DOHH2 (cell line): Measurements from ENCODE around the gene POT1.

Experiments
- H3F3A ChIP-seq: fragments of 200-600 bp; sonication (generic), shearing (Covaris generic); 2 replicates; pipeline ENCODE4 v1.6.0; 2016; ENCODE audit warnings: antibody characterized with exemption, mild to moderate bottlenecking; ENCODE audit not compliant: control insufficient read depth, insufficient read depth
- H3K27ac ChIP-seq: fragments of 200-600 bp; sonication (generic); 2 replicates; pipeline ENCODE4 v1.5.1; 2014; ENCODE audit warnings: low read depth, mild to moderate bottlenecking, low read length, moderate library complexity
- H3K27me3 ChIP-seq: fragments of 200-600 bp; sonication (generic); 2 replicates; pipeline ENCODE4 v1.6.1; 2014; ENCODE audit warnings: mild to moderate bottlenecking, low read length, mixed read lengths; ENCODE audit not compliant: control insufficient read depth
- H3K36me3 ChIP-seq: fragments of 200-600 bp; sonication (generic); 2 replicates; pipeline ENCODE4 v1.6.1; 2014; ENCODE audit warnings: mild to moderate bottlenecking, low read length, moderate library complexity, mixed read lengths; ENCODE audit not compliant: control insufficient read depth
- H3K4me1 ChIP-seq: fragments of 200-600 bp; sonication (generic); 2 replicates; pipeline ENCODE4 v1.6.1; 2014; ENCODE audit warnings: mild to moderate bottlenecking, low read length, mixed read lengths; ENCODE audit not compliant: control insufficient read depth
- H3K4me2 ChIP-seq: fragments of 200-600 bp; sonication (generic); 2 replicates; pipeline ENCODE4 v1.6.0; 2014; ENCODE audit warnings: mild to moderate bottlenecking, low read length, moderate library complexity
- H3K4me3 ChIP-seq: fragments of 200-600 bp; sonication (generic); 2 replicates; pipeline ENCODE4 v1.5.1; 2014; ENCODE audit warnings: mild to moderate bottlenecking, low read length, mixed read lengths
- H3K79me2 ChIP-seq: fragments of 200-600 bp; sonication (generic); 2 replicates; pipeline ENCODE4 v1.6.1; 2014; ENCODE audit warnings: mild to moderate bottlenecking, low read length, mixed read lengths; ENCODE audit not compliant: control insufficient read depth
- H3K9me2 ChIP-seq: fragments of 200-600 bp; sonication (generic); replicated peaks from 2 replicates; pipeline ENCODE4 v1.6.1; 2014; ENCODE audit warnings: mild to moderate bottlenecking, low read length, mixed read lengths; ENCODE audit not compliant: control insufficient read depth
- H3K9me3 ChIP-seq: fragments of 200-600 bp; sonication (generic); 2 replicates; pipeline ENCODE4 v1.6.1; 2014; ENCODE audit warnings: antibody characterized with exemption, low read length, mixed read lengths; ENCODE audit not compliant: control insufficient read depth, insufficient read depth
- H4K20me1 ChIP-seq: fragments of 200-600 bp; sonication (generic); 2 replicates; pipeline ENCODE4 v1.6.0; 2014; ENCODE audit warnings: low read depth, mild to moderate bottlenecking, antibody characterized with exemption, low read length, moderate library complexity; ENCODE audit not compliant: control insufficient read depth, insufficient read depth
- EZH2phosphoT487 ChIP-seq: fragments of 200-600 bp; sonication (generic); IDR thresholded peaks from 2 replicates; pipeline ENCODE4 v1.6.1; 2017; ENCODE audit warnings: borderline replicate concordance, mild to moderate bottlenecking, antibody characterized with exemption, low read length, moderate library complexity, mixed read lengths
- TF ChIP-seq, protein P1 (sequence below): fragments of 200-600 bp; sonication (generic); IDR thresholded peaks from one replicate; pipeline ENCODE4 v1.5.1; 2014; ENCODE audit warnings: antibody characterized with exemption, mild to moderate bottlenecking, low read depth, low read length; ENCODE audit not compliant: poor library complexity, severe bottlenecking

POT1 gene

GRCh38 chr7:124799448-124799847 is 130.2 kb downstream of the POT1 start:
- Histone ChIP-seq H4K20me1 (no peaks in the 10 kb centered on the region), H3K79me2 (no peaks in the 10 kb centered on the region), H3K9me3 (no peaks in the 10 kb centered on the region), H3K4me1 (no peaks in the 10 kb centered on the region), H3F3A (no peaks in the 10 kb centered on the region), H3K27me3 (no peaks in the 10 kb centered on the region), H3K4me2 (no peak overlapping the region), H3K36me3 (no peaks in the 10 kb centered on the region), H3K4me3 (no peak overlapping the region), H3K27ac (no peak overlapping the region), H3K9me2 (no peaks in the 10 kb centered on the region)
- TF ChIP-seq, protein P1, sequence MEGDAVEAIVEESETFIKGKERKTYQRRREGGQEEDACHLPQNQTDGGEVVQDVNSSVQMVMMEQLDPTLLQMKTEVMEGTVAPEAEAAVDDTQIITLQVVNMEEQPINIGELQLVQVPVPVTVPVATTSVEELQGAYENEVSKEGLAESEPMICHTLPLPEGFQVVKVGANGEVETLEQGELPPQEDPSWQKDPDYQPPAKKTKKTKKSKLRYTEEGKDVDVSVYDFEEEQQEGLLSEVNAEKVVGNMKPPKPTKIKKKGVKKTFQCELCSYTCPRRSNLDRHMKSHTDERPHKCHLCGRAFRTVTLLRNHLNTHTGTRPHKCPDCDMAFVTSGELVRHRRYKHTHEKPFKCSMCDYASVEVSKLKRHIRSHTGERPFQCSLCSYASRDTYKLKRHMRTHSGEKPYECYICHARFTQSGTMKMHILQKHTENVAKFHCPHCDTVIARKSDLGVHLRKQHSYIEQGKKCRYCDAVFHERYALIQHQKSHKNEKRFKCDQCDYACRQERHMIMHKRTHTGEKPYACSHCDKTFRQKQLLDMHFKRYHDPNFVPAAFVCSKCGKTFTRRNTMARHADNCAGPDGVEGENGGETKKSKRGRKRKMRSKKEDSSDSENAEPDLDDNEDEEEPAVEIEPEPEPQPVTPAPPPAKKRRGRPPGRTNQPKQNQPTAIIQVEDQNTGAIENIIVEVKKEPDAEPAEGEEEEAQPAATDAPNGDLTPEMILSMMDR = no peak

GRCh38 chr7:124796771-124797170 is 132.9 kb downstream of the POT1 start:
- H3K4me2 ChIP-seq = no peak overlapping the region
- no peaks in the 10 kb centered on the region for H3K4me1 ChIP-seq
- H3K9me2 ChIP-seq = no peaks in the 10 kb centered on the region
- no peaks in the 10 kb centered on the region for H4K20me1 ChIP-seq
- no peak for TF ChIP-seq EZH2phosphoT487
- TF ChIP-seq, protein P1 = no peak
- H3F3A ChIP-seq = no peaks in the 10 kb centered on the region
- no peak overlapping the region for H3K27ac ChIP-seq
- H3K36me3 ChIP-seq = no peaks in the 10 kb centered on the region
- H3K27me3 ChIP-seq = no peaks in the 10 kb centered on the region
- H3K4me3 ChIP-seq = no peak overlapping the region
- no peaks in the 10 kb centered on the region for H3K79me2 ChIP-seq
- no peaks in the 10 kb centered on the region for H3K9me3 ChIP-seq

DNA sequence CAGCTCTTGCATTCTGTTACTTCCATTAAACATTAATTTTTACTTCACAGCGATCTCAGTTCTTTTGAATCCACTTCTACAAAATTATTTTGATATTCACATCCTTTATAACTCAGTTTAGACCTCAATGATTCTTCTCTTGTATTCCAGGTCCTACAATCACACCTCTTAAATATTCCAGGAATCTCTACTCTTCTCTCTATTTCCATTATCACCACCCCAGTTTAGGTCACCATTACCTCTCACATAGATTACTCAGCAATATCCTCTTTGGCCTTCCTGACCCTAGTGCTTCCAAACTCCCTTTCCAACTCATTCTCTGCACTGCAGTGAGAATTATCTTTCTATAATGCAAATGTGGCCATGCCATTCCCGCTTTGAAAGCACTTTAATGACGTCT is 136.9 kb downstream of the POT1 start:
- Histone ChIP-seq H3K4me1 (no peaks in the 10 kb centered on the region), H3K27ac (no peak overlapping the region)
- TF ChIP-seq, protein P1 = no peak
- no peak for TF ChIP-seq EZH2phosphoT487

DNA sequence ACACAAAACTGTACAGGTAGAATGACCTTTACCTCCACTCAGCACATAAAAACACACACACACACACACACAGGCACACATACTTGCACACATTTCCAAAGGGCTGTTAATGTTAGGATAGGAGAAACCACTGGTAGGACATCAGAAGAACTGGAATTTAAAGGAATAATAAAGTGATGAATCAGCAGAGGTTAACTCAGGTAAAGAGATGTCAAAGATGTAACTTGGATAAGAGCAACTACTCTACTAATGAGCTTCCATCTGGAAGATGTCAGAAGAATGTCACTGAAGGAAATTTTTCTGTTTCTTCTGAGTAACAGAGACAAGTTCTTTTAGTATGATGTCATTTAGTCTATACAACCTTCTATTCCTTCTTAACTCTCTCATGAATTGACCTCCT is 137.6 kb downstream of the POT1 start:
- TF ChIP-seq, protein P1 = no peak
- TF ChIP-seq EZH2phosphoT487 = no peak
- no peaks in the 10 kb centered on the region for H3K9me2 ChIP-seq

More for the DNA sequence above, 136.9 kb downstream of the POT1 start:
- H3K4me3 ChIP-seq = no peak overlapping the region
- no peaks in the 10 kb centered on the region for H3K9me2 ChIP-seq
- H3F3A ChIP-seq = no peaks in the 10 kb centered on the region
- H4K20me1 ChIP-seq = no peaks in the 10 kb centered on the region
- no peak overlapping the region for H3K4me2 ChIP-seq
- no peaks in the 10 kb centered on the region for H3K79me2 ChIP-seq
- H3K36me3 ChIP-seq = no peaks in the 10 kb centered on the region
- H3K27me3 ChIP-seq = 0 out of 2 replicates have a peak, but pooled peaks cover 4% of the 10 kb centered on the region
- no peaks in the 10 kb centered on the region for H3K9me3 ChIP-seq

More for the DNA sequence above, 137.6 kb downstream of the POT1 start:
- H3K9me3 ChIP-seq = no peaks in the 10 kb centered on the region
- no peaks in the 10 kb centered on the region for H3K4me1 ChIP-seq
- H4K20me1 ChIP-seq = no peaks in the 10 kb centered on the region
- no peaks in the 10 kb centered on the region for H3K36me3 ChIP-seq
- H3K27me3 ChIP-seq = 0 out of 2 replicates have a peak, but pooled peaks cover 4% of the 10 kb centered on the region
- H3F3A ChIP-seq = no peaks in the 10 kb centered on the region
- H3K4me3 ChIP-seq = no peak overlapping the region
- no peak overlapping the region for H3K4me2 ChIP-seq
- H3K79me2 ChIP-seq = no peaks in the 10 kb centered on the region
- H3K27ac ChIP-seq = no peak overlapping the region
